ENCODE results near the gene MRPS23. TPM values are rescaled to one million over a fixed set of nuclear protein-coding genes. Genes with fewer than 3 reads are reported as not detected.

The MRPS23 gene
- total and polyA plus RNA-seq, 5 donors from 2014 or later: 14.0 to 44.0 (median 40.2) TPM

GRCh38 chr17:57871155-57871554 is 21.3 kb upstream of the MRPS23 start:
- H3K4me1 Mint-ChIP-seq: peaks cover 0 to 11% (median 2%) of the 10 kb centered on the region in 4 donors

GRCh38 chr17:57870283-57870635 is 20.4 kb upstream of the MRPS23 start:
- Mint-ChIP-seq H3K36me3 (no peaks in the 10 kb centered on the region), H3K9me3 (peaks cover 0 to 1% (median 0%) of the 10 kb centered on the region in 7 donors), H3K27me3 (peaks cover 12% of the 10 kb centered on the region), H3K4me3 (no peak overlapping the region), H3K27ac (no peak overlapping the region), H3K4me1 (peaks cover 0 to 11% (median 2%) of the 10 kb centered on the region in 4 donors)
- no peaks in the 10 kb centered on the region for H3K36me3 ChIP-seq (ENCODE audit: control insufficient read depth, insufficient read depth, low read length)
- no peaks in the 10 kb centered on the region for H3K9me3 ChIP-seq (ENCODE audit: control insufficient read depth in 2 of 2, low read length in 2 of 2)
- no peaks in the 10 kb centered on the region for H3K27me3 ChIP-seq (ENCODE audit: control insufficient read depth, insufficient read depth, low read length)
- no peak overlapping the region for H3K27ac ChIP-seq (ENCODE audit: insufficient read depth, low read length, poor library complexity, severe bottlenecking)
- ATAC-seq (ENCODE audit: low read depth in 2 of 2) (no peak), DNase-seq (no peak)
- no peaks in the 10 kb centered on the region for H3K4me1 ChIP-seq (ENCODE audit: control insufficient read depth, insufficient read depth, low read length, poor library complexity, severe bottlenecking)
- H3K4me3 ChIP-seq (ENCODE audit: low read depth, low read length): no peak overlapping the region

More at GRCh38 chr17:57871155-57871554, 21.3 kb upstream of the MRPS23 start:
- H3K27me3 Mint-ChIP-seq: peaks cover 13% of the 10 kb centered on the region
- no peaks in the 10 kb centered on the region for H3K36me3 Mint-ChIP-seq
- peaks cover 0 to 2% (median 0%) of the 10 kb centered on the region in 7 donors for H3K9me3 Mint-ChIP-seq
- Histone ChIP-seq H3K27ac (ENCODE audit: insufficient read depth, low read length, poor library complexity, severe bottlenecking) (no peak overlapping the region), H3K4me3 (ENCODE audit: low read depth, low read length) (no peak overlapping the region), H3K9me3 (ENCODE audit: control insufficient read depth in 2 of 2, low read length in 2 of 2) (no peaks in the 10 kb centered on the region), H3K4me1 (ENCODE audit: control insufficient read depth, insufficient read depth, low read length, poor library complexity, severe bottlenecking) (no peaks in the 10 kb centered on the region), H3K36me3 (ENCODE audit: control insufficient read depth, insufficient read depth, low read length) (no peaks in the 10 kb centered on the region), H3K27me3 (ENCODE audit: control insufficient read depth, insufficient read depth, low read length) (no peaks in the 10 kb centered on the region)
- DNase-seq: no peak
- no peak overlapping the region for H3K27ac Mint-ChIP-seq
- H3K4me3 Mint-ChIP-seq: no peak overlapping the region
- ATAC-seq (ENCODE audit: low read depth in 2 of 2): no peak

GRCh38 chr17:57869617-57870282 is 19.9 kb upstream of the MRPS23 start:
- Mint-ChIP-seq H3K36me3 (no peaks in the 10 kb centered on the region), H3K9me3 (no peaks in the 10 kb centered on the region), H3K27ac (no peak overlapping the region), H3K4me3 (no peak overlapping the region), H3K4me1 (peaks cover 0 to 11% (median 2%) of the 10 kb centered on the region in 4 donors), H3K27me3 (peaks cover 14% of the 10 kb centered on the region)
- H3K36me3 ChIP-seq (ENCODE audit: control insufficient read depth, insufficient read depth, low read length): no peaks in the 10 kb centered on the region
- no peaks in the 10 kb centered on the region for H3K4me1 ChIP-seq (ENCODE audit: control insufficient read depth, insufficient read depth, low read length, poor library complexity, severe bottlenecking)
- DNase-seq (no peak), ATAC-seq (ENCODE audit: low read depth in 2 of 2) (no peak)
- no peaks in the 10 kb centered on the region for H3K27me3 ChIP-seq (ENCODE audit: control insufficient read depth, insufficient read depth, low read length)
- no peak overlapping the region for H3K27ac ChIP-seq (ENCODE audit: insufficient read depth, low read length, poor library complexity, severe bottlenecking)
- no peak overlapping the region for H3K4me3 ChIP-seq (ENCODE audit: low read depth, low read length)
- no peaks in the 10 kb centered on the region for H3K9me3 ChIP-seq (ENCODE audit: control insufficient read depth in 2 of 2, low read length in 2 of 2)

- Histone ChIP-seq H3K4me3 (ENCODE audit: low read depth, low read length) (no peak overlapping the region), H3K27me3 (ENCODE audit: control insufficient read depth, insufficient read depth, low read length) (no peaks in the 10 kb centered on the region), H3K9me3 (ENCODE audit: control insufficient read depth in 2 of 2, low read length in 2 of 2) (no peaks in the 10 kb centered on the region), H3K27ac (ENCODE audit: insufficient read depth, low read length, poor library complexity, severe bottlenecking) (no peak overlapping the region), H3K36me3 (ENCODE audit: control insufficient read depth, insufficient read depth, low read length) (no peaks in the 10 kb centered on the region), H3K4me1 (ENCODE audit: control insufficient read depth, insufficient read depth, low read length, poor library complexity, severe bottlenecking) (no peaks in the 10 kb centered on the region)
- Mint-ChIP-seq H3K27ac (peak overlapping the region in 1 of 3 donors; percentile 90), H3K4me3 (no peak overlapping the region), H3K36me3 (no peaks in the 10 kb centered on the region), H3K27me3 (peaks cover 18% of the 10 kb centered on the region), H3K9me3 (no peaks in the 10 kb centered on the region), H3K4me1 (peaks cover 0 to 8% (median 1%) of the 10 kb centered on the region in 4 donors)
- DNase-seq (no peak), ATAC-seq (ENCODE audit: low read depth in 2 of 2) (no peak)
Observed at GRCh38 chr17:57868910-57869616, 19.2 kb upstream of the MRPS23 start.

GRCh38 chr17:57868007-57868909 is 18.4 kb upstream of the MRPS23 start:
- H3K27me3 ChIP-seq (ENCODE audit: control insufficient read depth, insufficient read depth, low read length): no peaks in the 10 kb centered on the region
- H3K4me1 ChIP-seq (ENCODE audit: control insufficient read depth, insufficient read depth, low read length, poor library complexity, severe bottlenecking): no peaks in the 10 kb centered on the region
- Mint-ChIP-seq H3K4me1 (peaks cover 0 to 7% (median under 1%) of the 10 kb centered on the region in 4 donors), H3K36me3 (no peaks in the 10 kb centered on the region), H3K9me3 (no peaks in the 10 kb centered on the region), H3K27me3 (peaks cover 18% of the 10 kb centered on the region), H3K27ac (peak overlapping the region in 1 of 3 donors; percentile 90), H3K4me3 (peak overlapping the region in 1 of 4 donors; percentile 38)
- H3K4me3 ChIP-seq (ENCODE audit: low read depth, low read length): no peak overlapping the region
- ATAC-seq (ENCODE audit: low read depth in 2 of 2) (peak; percentile 69 to 70), DNase-seq (peak in 1 of 3 donors; percentile 67)
- no peaks in the 10 kb centered on the region for H3K36me3 ChIP-seq (ENCODE audit: control insufficient read depth, insufficient read depth, low read length)
- no peak overlapping the region for H3K27ac ChIP-seq (ENCODE audit: insufficient read depth, low read length, poor library complexity, severe bottlenecking)
- no peaks in the 10 kb centered on the region for H3K9me3 ChIP-seq (ENCODE audit: control insufficient read depth in 2 of 2, low read length in 2 of 2)

GRCh38 chr17:57867126-57867525 is 17.3 kb upstream of the MRPS23 start:
- H3K4me1 ChIP-seq (ENCODE audit: control insufficient read depth, insufficient read depth, low read length, poor library complexity, severe bottlenecking): no peaks in the 10 kb centered on the region
- H3K36me3 Mint-ChIP-seq: no peaks in the 10 kb centered on the region
- H3K4me3 ChIP-seq (ENCODE audit: low read depth, low read length): no peak overlapping the region
- no peaks in the 10 kb centered on the region for H3K9me3 ChIP-seq (ENCODE audit: control insufficient read depth in 2 of 2, low read length in 2 of 2)
- H3K27me3 ChIP-seq (ENCODE audit: control insufficient read depth, insufficient read depth, low read length): no peaks in the 10 kb centered on the region
- no peak overlapping the region for H3K27ac Mint-ChIP-seq
- no peak for ATAC-seq (ENCODE audit: low read depth in 2 of 2)
- no peaks in the 10 kb centered on the region for H3K9me3 Mint-ChIP-seq
- no peak overlapping the region for H3K4me3 Mint-ChIP-seq
- peaks cover 27% of the 10 kb centered on the region for H3K27me3 Mint-ChIP-seq
- no peaks in the 10 kb centered on the region for H3K36me3 ChIP-seq (ENCODE audit: control insufficient read depth, insufficient read depth, low read length)
- DNase-seq: no peak
- H3K4me1 Mint-ChIP-seq: peaks cover 0 to 7% (median under 1%) of the 10 kb centered on the region in 4 donors
- H3K27ac ChIP-seq (ENCODE audit: insufficient read depth, low read length, poor library complexity, severe bottlenecking): no peak overlapping the region

- Histone ChIP-seq H3K27me3 (ENCODE audit: control insufficient read depth, insufficient read depth, low read length) (no peaks in the 10 kb centered on the region), H3K27ac (ENCODE audit: insufficient read depth, low read length, poor library complexity, severe bottlenecking) (no peak overlapping the region), H3K9me3 (ENCODE audit: control insufficient read depth in 2 of 2, low read length in 2 of 2) (no peaks in the 10 kb centered on the region), H3K4me1 (ENCODE audit: control insufficient read depth, insufficient read depth, low read length, poor library complexity, severe bottlenecking) (peaks cover 4% of the 10 kb centered on the region), H3K4me3 (ENCODE audit: low read depth, low read length) (no peak overlapping the region), H3K36me3 (ENCODE audit: control insufficient read depth, insufficient read depth, low read length) (no peaks in the 10 kb centered on the region)
- Mint-ChIP-seq H3K36me3 (no peaks in the 10 kb centered on the region), H3K27me3 (peaks cover 26% of the 10 kb centered on the region), H3K27ac (no peak overlapping the region), H3K4me1 (peaks cover 0 to 7% (median under 1%) of the 10 kb centered on the region in 4 donors), H3K9me3 (no peaks in the 10 kb centered on the region), H3K4me3 (no peak overlapping the region)
- no peak for ATAC-seq (ENCODE audit: low read depth in 2 of 2)
- no peak for DNase-seq
Observed at GRCh38 chr17:57866723-57867122, 16.9 kb upstream of the MRPS23 start.
